ENCODE data around the gene TMEM190. TPM values are rescaled to one million over a fixed set of nuclear protein-coding genes. Genes with fewer than 3 reads are reported as not detected.

The TMEM190 gene
- total and polyA plus RNA-seq, 2 of the 8 experiments (the other 6 are each of a cell fraction or from before 2014, with no cell fraction given): 1.6 TPM; not detected in 1

DNA sequence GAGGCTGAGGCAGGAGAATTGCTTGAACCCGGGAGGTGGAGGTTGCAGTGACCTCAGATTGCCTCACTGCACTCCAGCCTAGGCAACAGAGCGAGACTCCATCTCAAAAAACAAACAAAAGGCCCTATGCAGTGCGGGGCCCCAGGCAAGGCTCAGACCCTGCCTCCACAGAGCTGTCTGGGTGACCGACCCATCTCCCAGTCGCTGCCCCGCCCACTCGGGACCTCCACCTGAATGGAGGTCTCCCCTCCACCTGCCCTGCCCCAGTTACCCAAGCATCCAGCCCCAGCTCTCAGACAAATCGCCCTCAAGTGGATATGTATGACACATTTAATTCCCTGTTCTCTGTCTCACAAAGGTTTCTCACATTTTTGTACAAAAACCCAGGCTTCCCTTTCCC lies 11.4 kb upstream of the TMEM190 start:
- Histone ChIP-seq H3K27ac (ENCODE audit: low read depth, low read length) (no peak overlapping the region), H3K23me2 (ENCODE audit: low read depth, low read length) (peaks cover 6% of the 10 kb centered on the region; the same call in 1 of the 2 replicates), H3K79me1 (ENCODE audit: low read depth, low read length) (no peaks in the 10 kb centered on the region), H3K36me3 (ENCODE audit: control insufficient read depth in 2 of 4, insufficient read depth in 4 of 4, low read length in 3 of 4) (no peaks in the 10 kb centered on the region), H4K91ac (replicated peaks; ENCODE audit: insufficient read length, low read length) (no peak overlapping the region), H3K4me2 (ENCODE audit: insufficient read depth in 1 of 2, low read depth in 2 of 2, low read length in 2 of 2) (no peak overlapping the region), H3K79me2 (ENCODE audit: control insufficient read depth in 1 of 2, insufficient read depth in 2 of 2, low read length in 2 of 2) (no peaks in the 10 kb centered on the region), H2BK15ac (ENCODE audit: low read length) (no peak overlapping the region), H4K20me1 (replicated peaks in 1 of 2; ENCODE audit: control insufficient read depth in 1 of 2, insufficient read depth in 2 of 2, low read length in 2 of 2) (no peaks in the 10 kb centered on the region), H3K9me3 (ENCODE audit: insufficient read depth in 2 of 2, low read depth in 1 of 2, low read length in 1 of 2) (no peaks in the 10 kb centered on the region), H3K4ac (replicated peaks; ENCODE audit: insufficient read length, low read depth, low read length) (no peak overlapping the region), H2AK5ac (ENCODE audit: low read depth, low read length) (no peak overlapping the region), H2BK120ac (replicated peaks; ENCODE audit: low read depth, low read length) (no peak overlapping the region), H3K14ac (ENCODE audit: insufficient read length) (no peak overlapping the region), H3K4me3 (ENCODE audit: extremely low read depth in 1 of 4, insufficient read depth in 2 of 4, low read depth in 3 of 4, low read length in 4 of 4) (no peak overlapping the region), H3K18ac (ENCODE audit: extremely low read depth, low read length) (no peak overlapping the region), H2AFZ (ENCODE audit: low read length) (no peak overlapping the region), H2BK20ac (ENCODE audit: low read length) (no peak overlapping the region), H4K8ac (ENCODE audit: extremely low read depth, insufficient read depth, low read length) (no peak overlapping the region), H4K5ac (ENCODE audit: insufficient read length, low read depth, low read length) (no peak overlapping the region), H3K9ac (replicated peaks in 1 of 4; ENCODE audit: extremely low read depth in 1 of 4, low read depth in 3 of 4, low read length in 3 of 4) (no peak overlapping the region), H2BK5ac (ENCODE audit: low read depth, low read length) (no peak overlapping the region), H3K56ac (replicated peaks; ENCODE audit: insufficient read length, low read depth, low read length) (no peak overlapping the region), H3K4me1 (replicated peaks in 1 of 4; ENCODE audit: control insufficient read depth in 3 of 4, insufficient read depth in 4 of 4, low read length in 3 of 4) (peaks cover 0 to 18% (median 15%) of the 10 kb centered on the region in 4 experiments; a peak in 6 of 7 replicates), H3K23ac (ENCODE audit: insufficient read length) (no peak overlapping the region), H2BK12ac (ENCODE audit: low read depth, low read length) (no peak overlapping the region), H3K27me3 (replicated peaks in 1 of 4; ENCODE audit: control insufficient read depth in 3 of 4, extremely low read depth in 1 of 4, insufficient read depth in 3 of 4, low read length in 3 of 4) (peaks cover 0 to 23% (median 19%) of the 10 kb centered on the region in 4 experiments; a peak in 6 of 7 replicates)
- FAIRE-seq (no peak), DNase-seq (ENCODE audit: low read depth in 1 of 2, low spot score in 2 of 2) (no peak)
- CTCF ChIA-PET (ENCODE audit: partially characterized antibody): interaction anchor here (1.1 to 1.3 kb wide), 2 partner anchors 26 to 53 kb away, joined by 3 read pairs; no protein-coding TSS in a partner anchor
- 94% methylated on average over 8 of the region's 8 CpGs; no CpG with 5 or more reads in 1 of the 2 experiments for WGBS, 2 experiments (ENCODE audit: extremely low coverage in 1 of 2, insufficient coverage in 1 of 2, insufficient read length in 1 of 2, insufficient replicate concordance in 2 of 2, low coverage in 1 of 2, low lambda C conversion rate in 2 of 2, missing lambda C conversion rate in 1 of 2)
- POLR2A ChIA-PET (ENCODE audit: partially characterized antibody): interaction anchor here (0.7 to 1.8 kb wide), 3 partner anchors 9 to 12 kb away, joined by 3 to 5 read pairs (median 3); no protein-coding TSS in a partner anchor
